Bone marrow (tissue), 2 donors: ENCODE results near the gene ETV6.

Source experiments
- DNase-seq, 2 donors: peaks; one replicate each; lab custom pipeline; 2025; lab: John Stamatoyannopoulos, UW

ETV6 gene

GRCh38 chr12:11801643-11802042 lies 152.2 kb downstream of the ETV6 start:
- DNase-seq: no peak

- DNase-seq: no peak
Observed at GRCh38 chr12:11804130-11804529, 154.7 kb downstream of the ETV6 start.

GRCh38 chr12:11805043-11805442 lies 155.6 kb downstream of the ETV6 start:
- no peak for DNase-seq

- no peak for DNase-seq
Observed at GRCh38 chr12:11805680-11806079, 156.2 kb downstream of the ETV6 start.

DNA sequence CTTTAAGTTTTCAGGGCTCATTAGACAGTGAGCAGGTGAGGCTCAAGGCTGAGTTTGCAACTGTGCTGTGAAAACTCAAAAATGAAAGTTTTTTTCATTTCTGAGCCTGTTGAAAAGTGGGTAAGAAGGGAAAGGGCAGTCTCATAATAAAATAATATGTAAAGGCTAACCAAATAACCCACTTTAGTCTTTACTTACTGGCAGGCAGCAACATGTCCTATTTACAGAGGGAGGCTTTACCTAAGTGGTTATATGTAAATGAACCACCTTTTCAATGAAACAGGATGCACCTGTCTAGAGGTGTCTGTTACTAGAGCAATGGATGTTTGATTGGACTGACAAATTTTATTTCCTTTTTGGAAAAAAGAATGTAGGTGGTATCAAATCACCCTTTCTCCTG lies 158.0 kb downstream of the ETV6 start:
- DNase-seq: no peak

DNA sequence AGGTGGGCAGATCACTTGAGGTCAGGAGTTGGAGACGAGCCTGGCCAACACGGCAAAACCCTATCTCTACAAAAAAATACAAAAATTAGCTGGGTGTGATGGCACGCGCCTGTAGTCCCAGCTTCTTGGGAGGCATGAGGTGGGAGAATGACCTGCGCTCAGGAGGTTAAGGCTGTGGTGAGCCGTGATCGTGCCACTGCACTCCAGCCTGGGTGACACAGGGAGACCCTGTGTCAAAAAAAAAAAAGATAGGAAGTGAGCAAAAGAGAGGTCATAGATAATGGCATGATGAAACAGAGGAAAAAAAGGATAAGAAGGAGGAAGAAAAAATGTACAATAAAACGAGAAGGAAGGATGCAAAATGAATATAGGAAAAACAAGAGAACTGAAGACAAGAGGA lies 159.5 kb downstream of the ETV6 start:
- DNase-seq: no peak

DNA sequence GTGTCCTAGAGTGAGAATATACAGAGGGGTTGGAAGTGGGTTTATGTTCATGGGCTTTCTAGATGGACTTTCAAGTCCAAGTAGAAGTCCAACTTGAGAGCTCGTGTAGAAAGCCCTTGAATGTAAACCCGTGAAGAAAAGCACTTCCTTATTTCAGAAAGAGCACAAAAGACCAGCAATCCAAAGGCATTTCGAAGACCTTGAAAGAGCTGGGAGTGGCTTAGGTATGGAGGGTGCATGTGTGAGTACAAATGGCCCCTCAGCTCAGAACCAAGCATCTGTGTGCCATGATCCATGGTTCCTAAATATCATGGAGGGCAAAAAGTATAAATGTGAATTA lies 160.7 kb downstream of the ETV6 start:
- DNase-seq: peak in 1 of 2 donors; percentile 38

GRCh38 chr12:11811008-11811407 lies 161.5 kb downstream of the ETV6 start:
- no peak for DNase-seq

GRCh38 chr12:11812241-11812585 lies 162.7 kb downstream of the ETV6 start:
- DNase-seq: no peak

DNA sequence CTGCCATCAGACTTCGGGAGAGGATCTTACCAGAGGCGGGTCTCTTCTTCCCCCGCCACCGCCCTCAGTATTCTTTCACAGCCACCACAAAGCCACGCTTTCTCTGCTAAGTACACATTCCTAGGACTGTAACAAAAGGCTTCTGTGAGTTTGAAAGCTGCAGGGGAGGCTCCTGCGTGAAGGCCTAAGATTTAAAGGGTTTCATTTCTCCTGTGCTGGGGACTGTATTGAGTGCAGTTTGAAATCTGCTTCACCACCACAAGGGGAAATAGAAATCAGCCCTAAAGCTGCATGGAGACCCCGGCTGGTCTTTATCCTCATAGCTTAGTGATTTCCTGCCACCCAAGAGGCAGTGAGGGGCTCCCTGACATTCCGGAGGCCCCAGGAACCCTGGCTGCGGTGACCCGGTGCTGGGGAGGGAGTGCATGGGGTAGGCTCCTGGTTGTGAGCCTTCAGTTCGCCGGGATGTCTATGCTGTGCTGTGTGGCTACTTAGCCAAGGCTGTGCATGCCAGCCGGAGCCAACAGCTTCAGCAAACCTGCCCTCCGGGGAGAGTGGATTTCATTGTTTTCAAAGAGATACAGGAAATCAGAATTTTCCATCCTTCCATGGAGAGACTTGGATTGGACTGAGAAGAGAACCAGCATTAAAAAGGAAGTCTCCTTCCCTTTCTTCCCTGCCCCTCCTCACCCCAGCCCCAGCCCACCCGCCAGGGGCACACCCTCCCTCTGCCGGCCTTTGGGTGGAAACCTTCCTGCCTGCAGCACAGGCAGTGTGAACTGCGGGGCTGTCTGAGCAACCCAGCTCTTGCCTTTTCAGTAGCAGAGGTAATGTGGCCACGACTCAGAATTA lies 163.3 kb downstream of the ETV6 start:
- DNase-seq: peak in 1 of 2 donors; percentile 34

- DNase-seq: no peak
Observed at GRCh38 chr12:11813438-11813813, 164.0 kb downstream of the ETV6 start.

DNA sequence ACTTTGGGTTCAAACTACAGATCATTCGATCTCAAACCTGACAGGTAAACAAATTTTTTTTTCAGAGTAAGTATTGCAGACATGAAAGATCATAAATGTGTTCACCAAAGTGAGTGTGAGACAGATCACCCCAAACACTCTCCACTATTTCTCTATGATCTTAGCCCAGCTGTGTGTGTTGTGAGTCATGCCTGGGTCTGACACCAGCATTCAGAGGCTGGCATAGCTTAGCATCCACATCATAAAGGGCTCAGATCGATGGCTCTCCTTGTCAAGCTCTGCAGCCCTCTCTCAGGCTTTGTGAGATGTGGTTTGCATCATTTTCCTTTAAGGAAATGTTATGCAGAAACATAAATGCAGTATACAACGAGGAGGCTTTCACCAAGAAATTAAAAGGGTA lies 164.9 kb downstream of the ETV6 start:
- DNase-seq: peak in 1 of 2 donors; percentile 82

- DNase-seq: no peak
Observed at GRCh38 chr12:11815397-11815796, 165.9 kb downstream of the ETV6 start.

DNA sequence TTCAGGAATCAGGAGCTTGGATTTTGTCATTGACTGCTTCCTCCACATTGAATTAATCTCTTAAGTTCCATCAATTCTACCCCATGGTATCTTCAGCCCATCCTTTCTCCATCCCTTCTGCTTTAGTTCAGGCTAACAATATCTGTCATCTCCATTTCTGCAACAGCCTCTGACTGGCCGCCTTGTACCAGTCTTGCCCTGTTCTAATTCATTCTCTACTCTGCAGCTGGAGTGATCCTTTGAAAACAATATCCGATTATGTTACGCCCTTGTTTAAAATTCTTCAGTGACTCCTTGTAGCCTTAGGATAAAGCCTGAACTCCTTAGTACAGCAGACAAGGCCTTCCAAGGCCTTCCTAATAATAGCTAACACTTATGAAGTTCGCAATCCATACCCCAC lies 170.2 kb downstream of the ETV6 start:
- DNase-seq: no peak

GRCh38 chr12:11820476-11820875 lies 171.0 kb downstream of the ETV6 start:
- DNase-seq: no peak

- DNase-seq: no peak
Observed at GRCh38 chr12:11821386-11822080, 172.1 kb downstream of the ETV6 start.

DNA sequence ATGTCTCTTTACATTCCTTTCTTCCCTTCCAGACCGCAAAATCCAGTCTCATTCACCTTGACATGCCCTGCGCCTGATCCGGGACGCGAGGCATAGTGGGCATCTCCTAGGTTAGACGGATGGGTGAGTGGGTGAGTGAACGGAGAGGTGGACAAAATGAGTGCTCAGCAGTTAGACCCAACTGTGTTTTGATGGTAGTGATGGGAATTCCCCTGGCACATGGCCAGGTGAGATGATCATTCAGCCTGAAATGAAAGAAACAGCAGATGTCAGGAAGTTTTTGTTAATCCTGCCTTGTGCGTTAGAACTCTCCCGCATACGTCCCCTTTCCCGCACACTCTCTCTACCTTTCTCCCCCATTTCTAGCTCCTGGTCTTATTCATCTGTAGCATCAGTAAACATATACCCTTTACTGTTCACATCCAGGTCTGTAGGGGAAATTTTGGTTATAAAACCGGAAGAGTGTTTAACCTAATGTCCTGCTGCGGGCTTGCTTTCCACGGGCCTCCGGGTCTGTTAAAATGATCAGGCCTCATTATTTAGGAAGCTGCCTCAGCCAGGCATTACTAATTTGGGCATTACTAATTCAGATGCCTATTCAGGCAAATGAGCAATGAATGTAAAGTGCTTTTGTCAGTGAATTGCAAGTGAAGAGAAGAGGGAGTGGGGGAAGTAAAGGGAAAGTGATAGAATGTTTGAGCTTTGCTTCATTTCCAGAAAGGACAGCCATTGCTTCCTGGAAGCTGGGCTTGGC lies 172.8 kb downstream of the ETV6 start:
- no peak for DNase-seq

DNA sequence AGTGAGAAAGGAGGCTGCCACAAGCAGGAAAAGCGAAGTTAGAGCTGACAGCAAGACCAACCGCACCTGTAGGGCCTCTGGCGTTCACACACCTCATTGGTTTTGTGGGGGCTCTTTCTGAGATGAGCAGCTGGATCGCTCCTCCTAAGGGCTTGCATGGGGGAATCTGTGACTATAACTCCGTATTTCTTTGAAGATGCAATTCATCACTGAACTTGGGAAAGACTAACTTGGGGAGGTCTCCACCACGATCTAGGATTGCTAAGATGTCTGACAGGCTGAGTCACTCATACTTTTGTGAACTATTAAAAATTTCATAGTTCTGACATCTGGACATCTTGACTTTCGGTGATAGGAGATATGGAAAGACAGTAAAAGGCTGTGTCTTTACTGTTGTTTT lies 173.6 kb downstream of the ETV6 start:
- no peak for DNase-seq

DNA sequence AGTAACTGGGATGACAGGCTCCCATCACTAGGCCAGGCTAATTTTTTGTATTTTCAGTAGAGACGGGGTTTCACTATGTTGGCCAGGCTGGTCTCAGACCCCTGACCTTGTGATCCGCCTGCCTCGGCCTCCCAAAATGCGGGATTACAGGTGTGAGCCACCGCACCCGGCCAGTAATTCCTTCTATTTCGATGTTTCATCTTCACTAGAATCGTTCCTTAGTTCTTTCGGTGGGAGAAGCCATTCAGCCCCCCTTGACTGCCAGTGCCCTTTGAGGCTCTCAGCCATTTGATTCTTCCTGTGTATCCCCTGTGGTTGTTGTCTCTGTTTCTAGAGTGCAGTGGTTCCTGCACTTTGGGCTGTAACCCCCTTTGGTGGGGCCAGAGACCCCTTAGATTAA lies 174.1 kb downstream of the ETV6 start:
- no peak for DNase-seq

GRCh38 chr12:11824069-11824468 lies 174.6 kb downstream of the ETV6 start:
- no peak for DNase-seq

GRCh38 chr12:11824736-11825135 lies 175.3 kb downstream of the ETV6 start:
- no peak for DNase-seq

- no peak for DNase-seq
Observed at GRCh38 chr12:11825278-11825677, 175.8 kb downstream of the ETV6 start.

DNA sequence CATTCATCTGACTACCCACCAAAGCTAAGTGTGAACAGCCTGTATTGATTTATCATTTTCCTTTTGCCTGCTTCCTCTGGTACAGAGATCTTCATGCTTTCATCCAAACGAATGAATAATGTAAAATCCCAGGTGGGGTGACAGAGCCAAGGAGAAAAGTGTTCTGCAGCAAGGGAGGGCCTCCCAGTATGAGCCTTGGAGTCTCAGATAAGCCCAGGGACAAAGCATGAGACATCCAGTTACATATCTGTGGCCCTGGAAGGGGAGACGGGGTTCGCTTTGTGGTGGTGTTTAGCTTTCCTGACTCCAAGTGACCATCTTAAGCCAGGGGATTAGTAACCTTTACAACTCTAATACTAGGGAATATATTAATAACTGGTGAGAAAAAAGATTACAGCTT lies 177.1 kb downstream of the ETV6 start:
- DNase-seq: no peak
